DOHH2 (cell line): ENCODE results near the gene DDHD1.

ENCODE experiments used
- H3F3A ChIP-seq: fragments of 200-600 bp; sonication (generic), shearing (Covaris generic); 2 replicates; pipeline ENCODE4 v1.6.0; 2016; ENCODE audit warnings: antibody characterized with exemption, mild to moderate bottlenecking; ENCODE audit not compliant: control insufficient read depth, insufficient read depth
- H3K27ac ChIP-seq: fragments of 200-600 bp; sonication (generic); 2 replicates; pipeline ENCODE4 v1.5.1; 2014; ENCODE audit warnings: low read depth, mild to moderate bottlenecking, low read length, moderate library complexity
- H3K27me3 ChIP-seq: fragments of 200-600 bp; sonication (generic); 2 replicates; pipeline ENCODE4 v1.6.1; 2014; ENCODE audit warnings: mild to moderate bottlenecking, low read length, mixed read lengths; ENCODE audit not compliant: control insufficient read depth
- H3K36me3 ChIP-seq: fragments of 200-600 bp; sonication (generic); 2 replicates; pipeline ENCODE4 v1.6.1; 2014; ENCODE audit warnings: mild to moderate bottlenecking, low read length, moderate library complexity, mixed read lengths; ENCODE audit not compliant: control insufficient read depth
- H3K4me1 ChIP-seq: fragments of 200-600 bp; sonication (generic); 2 replicates; pipeline ENCODE4 v1.6.1; 2014; ENCODE audit warnings: mild to moderate bottlenecking, low read length, mixed read lengths; ENCODE audit not compliant: control insufficient read depth
- H3K4me2 ChIP-seq: fragments of 200-600 bp; sonication (generic); 2 replicates; pipeline ENCODE4 v1.6.0; 2014; ENCODE audit warnings: mild to moderate bottlenecking, low read length, moderate library complexity
- H3K4me3 ChIP-seq: fragments of 200-600 bp; sonication (generic); 2 replicates; pipeline ENCODE4 v1.5.1; 2014; ENCODE audit warnings: mild to moderate bottlenecking, low read length, mixed read lengths
- H3K79me2 ChIP-seq: fragments of 200-600 bp; sonication (generic); 2 replicates; pipeline ENCODE4 v1.6.1; 2014; ENCODE audit warnings: mild to moderate bottlenecking, low read length, mixed read lengths; ENCODE audit not compliant: control insufficient read depth
- H3K9me2 ChIP-seq: fragments of 200-600 bp; sonication (generic); replicated peaks from 2 replicates; pipeline ENCODE4 v1.6.1; 2014; ENCODE audit warnings: mild to moderate bottlenecking, low read length, mixed read lengths; ENCODE audit not compliant: control insufficient read depth
- H3K9me3 ChIP-seq: fragments of 200-600 bp; sonication (generic); 2 replicates; pipeline ENCODE4 v1.6.1; 2014; ENCODE audit warnings: antibody characterized with exemption, low read length, mixed read lengths; ENCODE audit not compliant: control insufficient read depth, insufficient read depth
- H4K20me1 ChIP-seq: fragments of 200-600 bp; sonication (generic); 2 replicates; pipeline ENCODE4 v1.6.0; 2014; ENCODE audit warnings: low read depth, mild to moderate bottlenecking, antibody characterized with exemption, low read length, moderate library complexity; ENCODE audit not compliant: control insufficient read depth, insufficient read depth
- CTCF ChIP-seq: fragments of 200-600 bp; sonication (generic); IDR thresholded peaks from one replicate; pipeline ENCODE4 v1.5.1; 2014; ENCODE audit warnings: antibody characterized with exemption, mild to moderate bottlenecking, low read depth, low read length; ENCODE audit not compliant: poor library complexity, severe bottlenecking
- EZH2phosphoT487 ChIP-seq: fragments of 200-600 bp; sonication (generic); IDR thresholded peaks from 2 replicates; pipeline ENCODE4 v1.6.1; 2017; ENCODE audit warnings: borderline replicate concordance, mild to moderate bottlenecking, antibody characterized with exemption, low read length, moderate library complexity, mixed read lengths

Gene DDHD1

GRCh38 chr14:53147893-53148292 lies 5.2 kb downstream of the DDHD1 start:
- Histone ChIP-seq H4K20me1 (peaks cover 31% of the 10 kb centered on the region), H3K36me3 (peaks cover 49% of the 10 kb centered on the region), H3K4me3 (peak overlapping the region; percentile 55), H3K4me1 (peaks cover 41% of the 10 kb centered on the region), H3K4me2 (peak overlapping the region; percentile 85), H3K27ac (peak overlapping the region; percentile 61), H3K27me3 (no peaks in the 10 kb centered on the region), H3F3A (0 out of 2 replicates have a peak, but pooled peaks cover 5% of the 10 kb centered on the region), H3K9me3 (peaks cover 10% of the 10 kb centered on the region; the same call in 1 of the 2 replicates), H3K79me2 (peaks cover 100% of the 10 kb centered on the region), H3K9me2 (no peaks in the 10 kb centered on the region)
- TF ChIP-seq CTCF (no peak), EZH2phosphoT487 (no peak)

- peaks cover 43% of the 10 kb centered on the region for H3K36me3 ChIP-seq
- peak overlapping the region; percentile 85 for H3K4me2 ChIP-seq
- no peaks in the 10 kb centered on the region for H3K9me2 ChIP-seq
- peaks cover 41% of the 10 kb centered on the region for H3K4me1 ChIP-seq
- H3K79me2 ChIP-seq, result peaks cover 100% of the 10 kb centered on the region
- peak overlapping the region; percentile 55 for H3K4me3 ChIP-seq
- H3F3A ChIP-seq, result 0 out of 2 replicates have a peak, but pooled peaks cover 5% of the 10 kb centered on the region
- peaks cover 31% of the 10 kb centered on the region for H4K20me1 ChIP-seq
- no peaks in the 10 kb centered on the region for H3K27me3 ChIP-seq
- peak overlapping the region; percentile 61 for H3K27ac ChIP-seq
- TF ChIP-seq EZH2phosphoT487 (no peak), CTCF (no peak)
- peaks cover 15% of the 10 kb centered on the region for H3K9me3 ChIP-seq
Observed at GRCh38 chr14:53147208-53147607, 5.9 kb downstream of the DDHD1 start.

GRCh38 chr14:53146739-53147138 lies 6.4 kb downstream of the DDHD1 start:
- peaks cover 100% of the 10 kb centered on the region for H3K79me2 ChIP-seq
- H4K20me1 ChIP-seq, result peaks cover 30% of the 10 kb centered on the region
- H3K9me3 ChIP-seq, result peaks cover 19% of the 10 kb centered on the region
- H3F3A ChIP-seq, result 0 out of 2 replicates have a peak, but pooled peaks cover 5% of the 10 kb centered on the region
- peaks cover 41% of the 10 kb centered on the region for H3K36me3 ChIP-seq
- H3K4me1 ChIP-seq, result peaks cover 41% of the 10 kb centered on the region
- peak overlapping the region; percentile 61 for H3K27ac ChIP-seq
- H3K9me2 ChIP-seq, result no peaks in the 10 kb centered on the region
- no peaks in the 10 kb centered on the region for H3K27me3 ChIP-seq
- H3K4me2 ChIP-seq, result peak overlapping the region; percentile 85
- H3K4me3 ChIP-seq, result peak overlapping the region; percentile 55
- TF ChIP-seq EZH2phosphoT487 (no peak), CTCF (no peak)
